GM19324 (cell line): ENCODE measurements around the gene CYP4F3.
"Not testable (repeated sequence)": the region's sequence is repeated elsewhere in the genome, so short reads cannot be mapped to it uniquely, and the experiment has no call there.

ENCODE experiments used
- ATAC-seq: cut with Tn5 transposase; IDR thresholded peaks from one replicate; pipeline ENCODE4 v1.9.1; 2021; ENCODE audit warnings: mild to moderate bottlenecking, moderate library complexity; ENCODE audit not compliant: unreplicated experiment, low FRiP score

CYP4F3 gene

GRCh38 chr19:15629003-15629880, 11.5 kb upstream of the CYP4F3 start:
- no peak for ATAC-seq

DNA sequence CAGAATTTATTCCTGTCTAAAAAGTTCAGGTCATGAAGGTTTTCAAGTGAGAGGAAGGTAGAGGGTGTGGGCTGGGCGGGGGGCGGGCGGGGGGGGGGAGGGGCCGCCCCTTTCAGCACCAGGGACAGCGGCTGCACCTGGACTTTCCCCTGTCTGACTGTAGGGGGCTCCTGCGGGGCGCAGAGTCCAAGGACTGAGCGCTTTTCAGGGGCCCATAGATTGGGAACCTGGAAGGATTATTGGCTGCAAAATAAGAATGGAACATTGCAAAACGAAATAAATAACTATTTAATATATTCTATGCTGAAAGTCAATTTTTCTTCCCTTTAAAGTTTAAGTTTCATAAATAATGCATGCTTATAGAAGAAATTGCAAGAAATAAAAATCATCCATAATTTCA, 8.9 kb upstream of the CYP4F3 start:
- ATAC-seq, result no peak

- no peak for ATAC-seq
Measured at GRCh38 chr19:15633082-15633835, 7.4 kb upstream of the CYP4F3 start.

DNA sequence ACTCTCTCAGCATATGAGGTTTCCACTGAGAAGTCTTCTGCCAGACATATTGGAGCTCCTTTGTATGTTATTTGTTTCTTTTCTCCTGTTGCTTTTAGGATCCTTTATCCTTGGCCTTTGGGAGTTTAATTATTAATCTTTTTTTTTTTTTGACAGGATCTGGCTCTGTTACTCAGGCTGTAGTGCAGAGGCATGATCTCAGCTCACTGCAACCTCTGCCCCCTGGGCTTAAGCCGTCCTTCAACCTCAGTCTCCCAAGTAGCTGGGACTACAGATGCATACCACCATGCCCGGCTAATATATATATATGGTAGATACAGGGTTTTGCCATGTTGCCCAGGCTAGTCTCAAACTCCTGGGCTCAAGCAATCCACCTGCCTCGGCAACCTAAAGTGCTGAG, 6.6 kb upstream of the CYP4F3 start:
- ATAC-seq, result no peak

GRCh38 chr19:15635016-15635805, 5.5 kb upstream of the CYP4F3 start:
- no peak for ATAC-seq

GRCh38 chr19:15636026-15636425, 4.7 kb upstream of the CYP4F3 start:
- no peak for ATAC-seq

- ATAC-seq, result no peak
Measured at GRCh38 chr19:15639596-15639995, 1.1 kb upstream of the CYP4F3 start.

- no peak for ATAC-seq
Measured at GRCh38 chr19:15640904-15641597, 354 bp downstream of the CYP4F3 start.

DNA sequence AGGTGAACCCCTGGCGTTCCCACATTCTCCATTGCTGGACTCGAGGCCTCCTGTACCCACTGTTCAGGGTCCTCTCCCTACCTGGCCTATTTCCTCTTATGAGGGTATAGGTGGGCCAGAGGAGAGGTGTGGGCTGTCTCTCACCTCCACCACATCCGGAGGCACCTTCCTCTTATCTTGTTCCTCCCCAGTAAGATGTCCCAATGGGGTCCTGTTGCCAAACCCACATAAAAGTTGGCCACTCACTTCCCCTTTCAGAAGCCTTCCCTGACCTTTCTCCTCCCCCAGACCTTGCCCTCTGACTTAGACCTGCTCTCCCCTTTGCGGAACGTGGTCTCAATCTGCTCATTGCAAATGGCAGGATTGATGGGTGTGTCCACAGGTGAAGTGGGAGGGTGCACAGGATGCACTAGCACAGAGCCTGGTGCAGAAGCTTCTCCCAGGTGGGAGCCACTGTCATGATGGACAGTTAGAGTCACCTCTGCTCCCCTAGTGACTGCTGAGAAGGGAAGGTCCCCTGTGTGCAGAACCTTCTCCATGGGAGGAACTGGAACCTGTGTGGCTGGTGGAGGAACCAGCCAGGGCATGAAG, 1.3 kb downstream of the CYP4F3 start:
- no peak for ATAC-seq

- no peak for ATAC-seq
Measured at GRCh38 chr19:15642807-15643206, 2.1 kb downstream of the CYP4F3 start.

DNA sequence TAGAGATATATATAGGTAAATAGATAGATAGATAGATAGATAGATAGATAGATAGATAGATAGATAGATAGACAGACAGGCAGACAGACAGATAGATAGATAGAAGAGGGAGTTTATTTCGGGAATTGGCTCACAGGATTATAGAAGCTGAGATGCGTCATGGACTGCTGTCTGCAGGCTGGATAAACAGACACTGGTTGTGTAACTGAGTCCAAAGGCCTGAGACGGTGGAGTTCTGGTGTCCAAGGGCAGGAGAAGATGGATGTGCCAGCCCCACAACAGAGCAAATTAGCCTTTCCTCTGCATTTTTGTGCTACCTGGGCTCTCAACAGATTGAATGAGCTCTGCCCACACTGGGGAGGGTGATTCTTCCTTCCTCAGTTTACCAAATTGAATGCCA, 2.7 kb downstream of the CYP4F3 start:
- no peak for ATAC-seq

- ATAC-seq, result no peak
Measured at GRCh38 chr19:15644066-15644741, 3.5 kb downstream of the CYP4F3 start.

DNA sequence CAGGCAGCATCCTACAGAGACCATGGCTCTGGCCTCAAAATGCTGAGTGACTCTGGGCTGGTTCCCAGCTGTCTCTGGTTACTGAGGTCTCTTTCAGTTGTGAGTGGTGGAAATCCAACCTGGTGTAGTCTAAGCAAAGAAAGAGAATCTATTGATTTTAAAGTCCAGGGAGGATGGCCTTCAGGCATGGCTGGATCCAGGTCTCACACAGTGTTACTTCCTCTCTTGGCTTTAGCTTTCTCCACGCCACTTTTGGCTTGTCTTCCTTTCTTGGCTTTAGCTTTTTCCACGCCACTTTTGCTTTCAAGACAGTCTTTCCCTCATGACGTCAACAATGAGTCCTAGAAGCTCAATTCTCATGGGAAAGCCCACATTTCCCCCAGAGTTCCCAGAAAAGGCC, 4.1 kb downstream of the CYP4F3 start:
- ATAC-seq, result no peak

DNA sequence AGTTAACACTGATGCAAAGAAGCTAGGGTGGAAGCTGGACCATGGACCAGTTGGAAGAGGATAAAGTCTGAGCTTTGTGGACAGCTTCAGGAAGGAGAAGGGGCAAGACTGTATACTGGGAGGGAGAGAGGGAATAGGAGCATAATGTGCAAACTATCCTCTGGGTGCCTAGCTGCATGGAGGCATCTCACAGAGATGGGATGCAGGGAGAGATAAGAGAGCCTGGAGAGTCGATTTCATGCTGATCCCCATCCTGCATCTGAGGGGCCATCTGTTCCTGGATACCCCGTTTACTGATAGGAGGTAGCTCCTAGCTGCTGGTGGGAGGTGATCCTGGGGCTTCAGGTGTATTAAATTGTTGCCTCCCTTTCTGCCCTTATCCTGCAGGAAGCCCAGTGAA, 8.8 kb downstream of the CYP4F3 start:
- ATAC-seq, result no peak

GRCh38 chr19:15650123-15650522, 9.4 kb downstream of the CYP4F3 start:
- not testable (repeated sequence) for ATAC-seq

GRCh38 chr19:15651791-15652190, 11.1 kb downstream of the CYP4F3 start:
- no peak for ATAC-seq

DNA sequence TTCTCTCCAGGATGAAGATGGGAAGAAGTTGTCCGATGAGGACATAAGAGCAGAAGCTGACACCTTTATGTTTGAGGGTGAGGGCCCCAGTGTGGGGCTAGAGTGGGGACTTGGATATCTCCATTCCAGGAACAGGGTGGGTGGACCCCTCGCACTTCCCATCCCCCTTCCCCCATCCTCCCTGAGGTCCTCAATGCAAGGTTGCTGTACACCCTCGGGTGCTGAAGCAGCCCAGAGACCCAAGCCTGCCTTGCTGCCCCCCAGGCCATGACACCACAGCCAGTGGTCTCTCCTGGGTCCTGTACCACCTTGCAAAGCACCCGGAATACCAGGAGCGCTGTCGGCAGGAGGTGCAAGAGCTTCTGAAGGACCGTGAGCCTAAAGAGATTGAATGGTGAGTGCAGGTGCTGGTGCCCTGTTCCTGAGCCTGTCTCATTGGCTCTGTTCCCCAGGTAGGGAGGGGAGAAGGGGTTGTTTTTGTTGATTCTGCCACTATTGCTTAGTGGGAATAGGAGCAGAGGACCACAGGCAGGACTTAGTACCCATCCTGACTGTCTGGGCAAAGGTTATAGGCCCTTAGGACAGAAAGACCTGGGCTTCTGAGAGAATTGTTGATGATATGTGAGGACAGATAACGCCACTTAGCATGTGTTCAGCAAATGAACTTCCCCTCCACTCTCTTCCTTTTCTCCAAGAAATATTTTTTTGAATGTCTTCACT, 12.0 kb downstream of the CYP4F3 start:
- ATAC-seq, result no peak

DNA sequence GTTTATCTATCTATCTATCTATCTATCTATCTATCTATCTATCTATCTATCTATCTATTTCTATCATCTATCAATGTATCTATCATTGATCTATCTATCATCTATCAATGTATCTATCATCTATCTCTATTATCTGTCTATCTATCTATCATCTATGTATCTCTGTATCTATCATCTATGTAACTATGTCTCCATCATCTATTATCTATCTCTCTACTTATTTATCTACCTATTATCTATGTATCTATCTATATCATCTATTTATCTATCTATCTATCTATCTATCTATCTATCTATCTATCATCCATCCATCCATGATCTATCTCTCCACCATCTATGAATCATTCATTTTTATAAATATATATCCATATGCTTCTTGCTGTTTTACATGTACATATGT, 15.8 kb downstream of the CYP4F3 start:
- ATAC-seq, result no peak

DNA sequence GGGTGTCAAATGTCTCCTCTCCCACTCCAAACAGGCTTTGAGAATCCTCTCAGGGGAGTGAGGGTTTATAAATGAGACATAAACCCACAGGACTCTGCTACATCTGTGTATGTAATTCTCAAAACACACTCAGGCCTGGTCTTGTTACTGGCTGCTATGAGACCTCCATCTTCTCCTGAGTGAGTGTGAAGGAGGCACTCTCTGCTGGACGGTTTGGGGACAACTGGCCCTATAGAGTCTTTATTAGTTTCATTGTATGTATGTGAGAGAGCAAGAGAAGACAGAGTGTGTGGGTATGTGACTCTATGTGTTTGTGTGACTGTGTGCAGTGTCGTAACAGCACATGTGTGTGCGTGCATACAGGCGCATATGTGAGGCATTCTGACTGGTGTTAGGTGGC, 22.6 kb downstream of the CYP4F3 start:
- ATAC-seq, result no peak
